Measurements from ENCODE around the gene GP9. TPM values are rescaled to one million over a fixed set of nuclear protein-coding genes. Genes with fewer than 3 reads are reported as not detected.
A peak's percentile ranks its signal among the peaks of the same experiment; 100 is the strongest.

GP9 gene
- total RNA-seq: 4.0 TPM

GRCh38 chr3:129060276-129061022, at the start of gene GP9:
Gene GP9 (plus strand): TSS chr3:129060779. CDS start chr3:129061740, 961 bp downstream.
- peak in 2 of 3 donors; percentile 49 to 72 for DNase-seq (ENCODE audit: low read depth in 2 of 3, low spot score in 2 of 3)

GRCh38 chr3:129013491-129013891, 47.1 kb upstream of the GP9 start:
- no peak for DNase-seq (ENCODE audit: low read depth in 2 of 3, low spot score in 2 of 3)

- no peak for DNase-seq (ENCODE audit: low read depth in 2 of 3, low spot score in 2 of 3)
Observed at GRCh38 chr3:129014148-129014547, 46.4 kb upstream of the GP9 start.

GRCh38 chr3:129014793-129015345, 45.7 kb upstream of the GP9 start:
- no peak for DNase-seq (ENCODE audit: low read depth in 2 of 3, low spot score in 2 of 3)

GRCh38 chr3:129015388-129016105, 45.0 kb upstream of the GP9 start:
- DNase-seq (ENCODE audit: low read depth in 2 of 3, low spot score in 2 of 3): peak in 2 of 3 donors; percentile 75

- peak; percentile 44 to 93 (median 92) for DNase-seq (ENCODE audit: low read depth in 2 of 3, low spot score in 2 of 3)
Observed at GRCh38 chr3:129016356-129016719, 44.2 kb upstream of the GP9 start.

GRCh38 chr3:129016720-129017483, 43.7 kb upstream of the GP9 start:
- DNase-seq (ENCODE audit: low read depth in 2 of 3, low spot score in 2 of 3): no peak

GRCh38 chr3:129017484-129017899, 43.1 kb upstream of the GP9 start:
- DNase-seq (ENCODE audit: low read depth in 2 of 3, low spot score in 2 of 3): no peak

GRCh38 chr3:129018271-129018670, 42.3 kb upstream of the GP9 start:
- DNase-seq (ENCODE audit: low read depth in 2 of 3, low spot score in 2 of 3): no peak

- no peak for DNase-seq (ENCODE audit: low read depth in 2 of 3, low spot score in 2 of 3)
Observed at GRCh38 chr3:129018751-129019150, 41.8 kb upstream of the GP9 start.

- DNase-seq (ENCODE audit: low read depth in 2 of 3, low spot score in 2 of 3): no peak
Observed at GRCh38 chr3:129019266-129019665, 41.3 kb upstream of the GP9 start.

- no peak for DNase-seq (ENCODE audit: low read depth in 2 of 3, low spot score in 2 of 3)
Observed at GRCh38 chr3:129020691-129021090, 39.9 kb upstream of the GP9 start.

GRCh38 chr3:129021140-129021551, 39.4 kb upstream of the GP9 start:
- no peak for DNase-seq (ENCODE audit: low read depth in 2 of 3, low spot score in 2 of 3)

- peak in 1 of 3 donors; percentile 47 for DNase-seq (ENCODE audit: low read depth in 2 of 3, low spot score in 2 of 3)
Observed at GRCh38 chr3:129022114-129023007, 38.2 kb upstream of the GP9 start.

GRCh38 chr3:129023008-129023358, 37.6 kb upstream of the GP9 start:
- DNase-seq (ENCODE audit: low read depth in 2 of 3, low spot score in 2 of 3): no peak

GRCh38 chr3:129023909-129024308, 36.7 kb upstream of the GP9 start:
- DNase-seq (ENCODE audit: low read depth in 2 of 3, low spot score in 2 of 3): no peak

GRCh38 chr3:129025108-129025507, 35.5 kb upstream of the GP9 start:
- DNase-seq (ENCODE audit: low read depth in 2 of 3, low spot score in 2 of 3): no peak

- DNase-seq (ENCODE audit: low read depth in 2 of 3, low spot score in 2 of 3): no peak
Observed at GRCh38 chr3:129025691-129026435, 34.7 kb upstream of the GP9 start.

- DNase-seq (ENCODE audit: low read depth in 2 of 3, low spot score in 2 of 3): peak; percentile 83 to 97 (median 94)
Observed at GRCh38 chr3:129026728-129027543, 33.6 kb upstream of the GP9 start.
